ENCODE measurements around the gene MRPL48.
"Not testable (repeated sequence)": the region's sequence is repeated elsewhere in the genome, so short reads cannot be mapped to it uniquely, and the experiment has no call there.

Gene MRPL48

GRCh38 chr11:73787643-73788558, at the start of gene MRPL48:
Gene MRPL48, plus strand, starts transcription at chr11:73787874. Its CDS starts 98 bp downstream, at chr11:73787972.
- DNase-seq, result peak; percentile 91

- no peak for DNase-seq
Observed at GRCh38 chr11:73743045-73743444, 44.6 kb upstream of the MRPL48 start.

GRCh38 chr11:73746701-73747100, 41.0 kb upstream of the MRPL48 start:
- DNase-seq, result no peak

GRCh38 chr11:73747762-73748161, 39.9 kb upstream of the MRPL48 start:
- no peak for DNase-seq

- DNase-seq, result no peak
Observed at GRCh38 chr11:73748300-73748699, 39.4 kb upstream of the MRPL48 start.

GRCh38 chr11:73749118-73749517, 38.6 kb upstream of the MRPL48 start:
- no peak for DNase-seq

- DNase-seq, result no peak
Observed at GRCh38 chr11:73750228-73750627, 37.4 kb upstream of the MRPL48 start.

- DNase-seq, result not testable (repeated sequence)
Observed at GRCh38 chr11:73750862-73751261, 36.8 kb upstream of the MRPL48 start.

GRCh38 chr11:73752216-73752867, 35.3 kb upstream of the MRPL48 start:
- no peak for DNase-seq

GRCh38 chr11:73752903-73753302, 34.8 kb upstream of the MRPL48 start:
- no peak for DNase-seq

- DNase-seq, result no peak
Observed at GRCh38 chr11:73753938-73754337, 33.7 kb upstream of the MRPL48 start.

- no peak for DNase-seq
Observed at GRCh38 chr11:73755670-73756069, 32.0 kb upstream of the MRPL48 start.

GRCh38 chr11:73757598-73757997, 30.1 kb upstream of the MRPL48 start:
- no peak for DNase-seq

- DNase-seq, result no peak
Observed at GRCh38 chr11:73758451-73758850, 29.2 kb upstream of the MRPL48 start.

GRCh38 chr11:73759610-73760134, 28.0 kb upstream of the MRPL48 start:
- no peak for DNase-seq

- DNase-seq, result no peak
Observed at GRCh38 chr11:73760135-73760678, 27.5 kb upstream of the MRPL48 start.

- peak; percentile 100 for DNase-seq
Observed at GRCh38 chr11:73760679-73761402, 26.8 kb upstream of the MRPL48 start, which contains the start of gene RAB6A. Gene RAB6A, minus strand, starts transcription at chr11:73761074. Its CDS starts 439 bp downstream, at chr11:73760635.

- DNase-seq, result no peak
Observed at GRCh38 chr11:73761403-73761945, 26.2 kb upstream of the MRPL48 start.

- no peak for DNase-seq
Observed at GRCh38 chr11:73762732-73763131, 24.9 kb upstream of the MRPL48 start.

- no peak for DNase-seq
Observed at GRCh38 chr11:73766763-73767162, 20.9 kb upstream of the MRPL48 start.

GRCh38 chr11:73770811-73771210, 16.9 kb upstream of the MRPL48 start:
- not testable (repeated sequence) for DNase-seq
